ENCODE data around the gene TFG. TPM values are rescaled to one million over a fixed set of nuclear protein-coding genes. Genes with fewer than 3 reads are reported as not detected.

Gene TFG
- total and polyA plus RNA-seq, 2 experiments from 2014 or later = 87.6 to 88.5 TPM

DNA sequence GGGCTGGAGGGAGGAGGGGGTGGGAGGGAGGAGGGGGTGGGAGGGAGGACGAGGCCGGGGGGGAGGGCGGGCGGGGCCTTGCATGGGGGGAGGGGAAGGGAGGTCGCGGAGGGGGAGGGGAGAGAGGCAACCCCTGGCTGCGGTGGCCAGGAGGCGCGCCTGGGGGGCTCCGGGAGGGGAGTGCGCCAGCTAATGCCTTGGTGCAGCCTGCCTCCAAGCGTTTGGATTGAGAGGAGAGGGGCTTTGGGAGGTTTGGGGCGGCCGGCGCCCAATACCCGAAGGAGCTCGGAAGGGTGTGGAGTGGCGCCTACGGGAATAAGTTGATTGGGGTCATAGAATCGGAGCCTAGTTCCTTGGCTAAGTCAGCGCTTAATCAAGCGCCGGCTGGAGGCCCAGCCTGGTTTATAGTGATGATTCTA lies 557 bp downstream of the TFG start:
- Mint-ChIP-seq H3K36me3 (ENCODE audit: low read depth) (peaks cover 17% of the 10 kb centered on the region; the same call in 2 of the 3 replicates), H3K9me3 (peaks cover 5% of the 10 kb centered on the region; the same call in 1 of the 3 replicates), H3K27ac (peak overlapping the region; percentile 83), H3K27me3 (ENCODE audit: insufficient read depth, low read depth, poor library complexity) (peaks cover 20% of the 10 kb centered on the region), H3K4me3 (peak overlapping the region; percentile 80), H3K4me1 (peaks cover 25% of the 10 kb centered on the region)
- ATAC-seq (peak; percentile 76), DNase-seq (ENCODE audit: low spot score) (peak; percentile 73)
- Histone ChIP-seq H2AFZ (peak overlapping the region; percentile 12; the same call in 1 of the 2 replicates), H4K20me1 (replicated peaks; ENCODE audit: insufficient read depth) (peaks cover 17% of the 10 kb centered on the region), H3K4me1 (ENCODE audit: insufficient read depth) (peaks cover 8% of the 10 kb centered on the region; the same call in 1 of the 2 replicates), H3K36me3 (ENCODE audit: insufficient read depth) (peaks cover 12% of the 10 kb centered on the region; the same call in 1 of the 2 replicates), H3K27ac (ENCODE audit: low read depth) (peak overlapping the region; percentile 98), H3K9me2 (ENCODE audit: insufficient read depth) (peaks cover 4% of the 10 kb centered on the region), H3K27me3 (ENCODE audit: insufficient read depth) (peaks cover 32% of the 10 kb centered on the region), H3K79me2 (replicated peaks; ENCODE audit: insufficient read depth) (peaks cover 50% of the 10 kb centered on the region), H3K4me2 (peak overlapping the region; percentile 83), H3F3A (replicated peaks; ENCODE audit: low read depth) (no peaks in the 10 kb centered on the region), H3K4me3 (peak overlapping the region; percentile 94)
- TF ChIP-seq STAT1 (IDR thresholded peaks at IDR 0.05; ENCODE audit: unreplicated experiment) (no peak), NANOG (IDR thresholded peaks at IDR 0.05; ENCODE audit: borderline replicate concordance) (no peak), ZNF331 (CRISPR knock-in tag; IDR thresholded peaks at IDR 0.05; ENCODE audit: low read depth) (no peak), CREB1 (CRISPR knock-in tag; IDR thresholded peaks at IDR 0.05; ENCODE audit: low read depth) (0 out of 2 replicates have a peak, but pooled peaks have one; percentile 13), JUNB (IDR thresholded peaks at IDR 0.05; ENCODE audit: unreplicated experiment) (no peak), EZH2 (IDR thresholded peaks at IDR 0.05; ENCODE audit: low read depth, unreplicated experiment) (no peak), POLR2AphosphoS5 (IDR thresholded peaks at IDR 0.05; ENCODE audit: low read depth) (no peak)
- TF ChIP-seq, protein P1, sequence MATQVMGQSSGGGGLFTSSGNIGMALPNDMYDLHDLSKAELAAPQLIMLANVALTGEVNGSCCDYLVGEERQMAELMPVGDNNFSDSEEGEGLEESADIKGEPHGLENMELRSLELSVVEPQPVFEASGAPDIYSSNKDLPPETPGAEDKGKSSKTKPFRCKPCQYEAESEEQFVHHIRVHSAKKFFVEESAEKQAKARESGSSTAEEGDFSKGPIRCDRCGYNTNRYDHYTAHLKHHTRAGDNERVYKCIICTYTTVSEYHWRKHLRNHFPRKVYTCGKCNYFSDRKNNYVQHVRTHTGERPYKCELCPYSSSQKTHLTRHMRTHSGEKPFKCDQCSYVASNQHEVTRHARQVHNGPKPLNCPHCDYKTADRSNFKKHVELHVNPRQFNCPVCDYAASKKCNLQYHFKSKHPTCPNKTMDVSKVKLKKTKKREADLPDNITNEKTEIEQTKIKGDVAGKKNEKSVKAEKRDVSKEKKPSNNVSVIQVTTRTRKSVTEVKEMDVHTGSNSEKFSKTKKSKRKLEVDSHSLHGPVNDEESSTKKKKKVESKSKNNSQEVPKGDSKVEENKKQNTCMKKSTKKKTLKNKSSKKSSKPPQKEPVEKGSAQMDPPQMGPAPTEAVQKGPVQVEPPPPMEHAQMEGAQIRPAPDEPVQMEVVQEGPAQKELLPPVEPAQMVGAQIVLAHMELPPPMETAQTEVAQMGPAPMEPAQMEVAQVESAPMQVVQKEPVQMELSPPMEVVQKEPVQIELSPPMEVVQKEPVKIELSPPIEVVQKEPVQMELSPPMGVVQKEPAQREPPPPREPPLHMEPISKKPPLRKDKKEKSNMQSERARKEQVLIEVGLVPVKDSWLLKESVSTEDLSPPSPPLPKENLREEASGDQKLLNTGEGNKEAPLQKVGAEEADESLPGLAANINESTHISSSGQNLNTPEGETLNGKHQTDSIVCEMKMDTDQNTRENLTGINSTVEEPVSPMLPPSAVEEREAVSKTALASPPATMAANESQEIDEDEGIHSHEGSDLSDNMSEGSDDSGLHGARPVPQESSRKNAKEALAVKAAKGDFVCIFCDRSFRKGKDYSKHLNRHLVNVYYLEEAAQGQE (IDR thresholded peaks at IDR 0.05; ENCODE audit: unreplicated experiment) = no peak
- TF ChIP-seq, protein P2, sequence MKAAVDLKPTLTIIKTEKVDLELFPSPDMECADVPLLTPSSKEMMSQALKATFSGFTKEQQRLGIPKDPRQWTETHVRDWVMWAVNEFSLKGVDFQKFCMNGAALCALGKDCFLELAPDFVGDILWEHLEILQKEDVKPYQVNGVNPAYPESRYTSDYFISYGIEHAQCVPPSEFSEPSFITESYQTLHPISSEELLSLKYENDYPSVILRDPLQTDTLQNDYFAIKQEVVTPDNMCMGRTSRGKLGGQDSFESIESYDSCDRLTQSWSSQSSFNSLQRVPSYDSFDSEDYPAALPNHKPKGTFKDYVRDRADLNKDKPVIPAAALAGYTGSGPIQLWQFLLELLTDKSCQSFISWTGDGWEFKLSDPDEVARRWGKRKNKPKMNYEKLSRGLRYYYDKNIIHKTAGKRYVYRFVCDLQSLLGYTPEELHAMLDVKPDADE (IDR thresholded peaks at IDR 0.05) = no peak
- TF ChIP-seq, protein P3, sequence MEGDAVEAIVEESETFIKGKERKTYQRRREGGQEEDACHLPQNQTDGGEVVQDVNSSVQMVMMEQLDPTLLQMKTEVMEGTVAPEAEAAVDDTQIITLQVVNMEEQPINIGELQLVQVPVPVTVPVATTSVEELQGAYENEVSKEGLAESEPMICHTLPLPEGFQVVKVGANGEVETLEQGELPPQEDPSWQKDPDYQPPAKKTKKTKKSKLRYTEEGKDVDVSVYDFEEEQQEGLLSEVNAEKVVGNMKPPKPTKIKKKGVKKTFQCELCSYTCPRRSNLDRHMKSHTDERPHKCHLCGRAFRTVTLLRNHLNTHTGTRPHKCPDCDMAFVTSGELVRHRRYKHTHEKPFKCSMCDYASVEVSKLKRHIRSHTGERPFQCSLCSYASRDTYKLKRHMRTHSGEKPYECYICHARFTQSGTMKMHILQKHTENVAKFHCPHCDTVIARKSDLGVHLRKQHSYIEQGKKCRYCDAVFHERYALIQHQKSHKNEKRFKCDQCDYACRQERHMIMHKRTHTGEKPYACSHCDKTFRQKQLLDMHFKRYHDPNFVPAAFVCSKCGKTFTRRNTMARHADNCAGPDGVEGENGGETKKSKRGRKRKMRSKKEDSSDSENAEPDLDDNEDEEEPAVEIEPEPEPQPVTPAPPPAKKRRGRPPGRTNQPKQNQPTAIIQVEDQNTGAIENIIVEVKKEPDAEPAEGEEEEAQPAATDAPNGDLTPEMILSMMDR (conservative IDR thresholded peaks at IDR 0.05; ENCODE audit: low read depth in 2 of 2) = peak in 1 of 2 experiments; percentile 33; a peak in 2 of 4 replicates
- TF ChIP-seq, protein P4, sequence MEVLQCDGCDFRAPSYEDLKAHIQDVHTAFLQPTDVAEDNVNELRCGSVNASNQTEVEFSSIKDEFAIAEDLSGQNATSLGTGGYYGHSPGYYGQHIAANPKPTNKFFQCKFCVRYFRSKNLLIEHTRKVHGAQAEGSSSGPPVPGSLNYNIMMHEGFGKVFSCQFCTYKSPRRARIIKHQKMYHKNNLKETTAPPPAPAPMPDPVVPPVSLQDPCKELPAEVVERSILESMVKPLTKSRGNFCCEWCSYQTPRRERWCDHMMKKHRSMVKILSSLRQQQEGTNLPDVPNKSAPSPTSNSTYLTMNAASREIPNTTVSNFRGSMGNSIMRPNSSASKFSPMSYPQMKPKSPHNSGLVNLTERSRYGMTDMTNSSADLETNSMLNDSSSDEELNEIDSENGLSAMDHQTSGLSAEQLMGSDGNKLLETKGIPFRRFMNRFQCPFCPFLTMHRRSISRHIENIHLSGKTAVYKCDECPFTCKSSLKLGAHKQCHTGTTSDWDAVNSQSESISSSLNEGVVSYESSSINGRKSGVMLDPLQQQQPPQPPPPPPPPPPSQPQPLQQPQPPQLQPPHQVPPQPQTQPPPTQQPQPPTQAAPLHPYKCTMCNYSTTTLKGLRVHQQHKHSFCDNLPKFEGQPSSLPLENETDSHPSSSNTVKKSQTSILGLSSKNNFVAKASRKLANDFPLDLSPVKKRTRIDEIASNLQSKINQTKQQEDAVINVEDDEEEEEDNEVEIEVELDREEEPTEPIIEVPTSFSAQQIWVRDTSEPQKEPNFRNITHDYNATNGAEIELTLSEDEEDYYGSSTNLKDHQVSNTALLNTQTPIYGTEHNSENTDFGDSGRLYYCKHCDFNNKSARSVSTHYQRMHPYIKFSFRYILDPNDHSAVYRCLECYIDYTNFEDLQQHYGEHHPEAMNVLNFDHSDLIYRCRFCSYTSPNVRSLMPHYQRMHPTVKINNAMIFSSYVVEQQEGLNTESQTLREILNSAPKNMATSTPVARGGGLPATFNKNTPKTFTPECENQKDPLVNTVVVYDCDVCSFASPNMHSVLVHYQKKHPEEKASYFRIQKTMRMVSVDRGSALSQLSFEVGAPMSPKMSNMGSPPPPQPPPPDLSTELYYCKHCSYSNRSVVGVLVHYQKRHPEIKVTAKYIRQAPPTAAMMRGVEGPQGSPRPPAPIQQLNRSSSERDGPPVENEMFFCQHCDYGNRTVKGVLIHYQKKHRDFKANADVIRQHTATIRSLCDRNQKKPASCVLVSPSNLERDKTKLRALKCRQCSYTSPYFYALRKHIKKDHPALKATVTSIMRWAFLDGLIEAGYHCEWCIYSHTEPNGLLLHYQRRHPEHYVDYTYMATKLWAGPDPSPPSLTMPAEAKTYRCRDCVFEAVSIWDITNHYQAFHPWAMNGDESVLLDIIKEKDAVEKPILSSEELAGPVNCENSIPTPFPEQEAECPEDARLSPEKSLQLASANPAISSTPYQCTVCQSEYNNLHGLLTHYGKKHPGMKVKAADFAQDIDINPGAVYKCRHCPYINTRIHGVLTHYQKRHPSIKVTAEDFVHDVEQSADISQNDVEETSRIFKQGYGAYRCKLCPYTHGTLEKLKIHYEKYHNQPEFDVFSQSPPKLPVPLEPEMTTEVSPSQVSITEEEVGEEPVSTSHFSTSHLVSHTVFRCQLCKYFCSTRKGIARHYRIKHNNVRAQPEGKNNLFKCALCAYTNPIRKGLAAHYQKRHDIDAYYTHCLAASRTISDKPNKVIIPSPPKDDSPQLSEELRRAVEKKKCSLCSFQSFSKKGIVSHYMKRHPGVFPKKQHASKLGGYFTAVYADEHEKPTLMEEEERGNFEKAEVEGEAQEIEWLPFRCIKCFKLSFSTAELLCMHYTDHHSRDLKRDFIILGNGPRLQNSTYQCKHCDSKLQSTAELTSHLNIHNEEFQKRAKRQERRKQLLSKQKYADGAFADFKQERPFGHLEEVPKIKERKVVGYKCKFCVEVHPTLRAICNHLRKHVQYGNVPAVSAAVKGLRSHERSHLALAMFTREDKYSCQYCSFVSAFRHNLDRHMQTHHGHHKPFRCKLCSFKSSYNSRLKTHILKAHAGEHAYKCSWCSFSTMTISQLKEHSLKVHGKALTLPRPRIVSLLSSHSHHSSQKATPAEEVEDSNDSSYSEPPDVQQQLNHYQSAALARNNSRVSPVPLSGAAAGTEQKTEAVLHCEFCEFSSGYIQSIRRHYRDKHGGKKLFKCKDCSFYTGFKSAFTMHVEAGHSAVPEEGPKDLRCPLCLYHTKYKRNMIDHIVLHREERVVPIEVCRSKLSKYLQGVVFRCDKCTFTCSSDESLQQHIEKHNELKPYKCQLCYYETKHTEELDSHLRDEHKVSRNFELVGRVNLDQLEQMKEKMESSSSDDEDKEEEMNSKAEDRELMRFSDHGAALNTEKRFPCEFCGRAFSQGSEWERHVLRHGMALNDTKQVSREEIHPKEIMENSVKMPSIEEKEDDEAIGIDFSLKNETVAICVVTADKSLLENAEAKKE (CRISPR knock-in tag; IDR thresholded peaks at IDR 0.05) = no peak
